CD14-positive monocyte (primary cell): ENCODE measurements around the gene GRIN2A. TPM values are rescaled to one million over a fixed set of nuclear protein-coding genes. Genes with fewer than 3 reads are reported as not detected.

Experiments
- DNase-seq, 3 donors: peaks; one replicate each; pipeline ENCODE4 v3.0.0-alpha.2; 2011 to 2022
- H2AFZ ChIP-seq: 2 replicates; pipeline ENCODE4 v1.6.0; 2012; ENCODE audit warnings: mild to moderate bottlenecking, low read depth, low read length, inconsistent platforms; ENCODE audit not compliant: insufficient read depth, poor library complexity, severe bottlenecking
- H3K27ac ChIP-seq, 2 donors: 1 replicate in 1 of 2; 2 replicates in 1 of 2; pipeline ENCODE4 v1.5.1; 2012 to 2013; ENCODE audit warnings: low read length in 2 of 2, control low read depth in 1 of 2, inconsistent platforms in 1 of 2, low read depth in 1 of 2, mild to moderate bottlenecking in 1 of 2
- H3K27me3 ChIP-seq, 2 donors: one replicate each; pipeline versions ENCODE4 v1.6.0 to v1.6.1; 2011 to 2013; ENCODE audit warnings: low read length in 2 of 2; ENCODE audit not compliant: control insufficient read depth in 2 of 2, insufficient read depth in 2 of 2
- H3K36me3 ChIP-seq, 2 donors: replicated peaks in 1 of 2; 1 replicate in 1 of 2; 2 replicates in 1 of 2; pipeline versions ENCODE4 v1.5.1 to v1.6.1; 2012 to 2013; ENCODE audit warnings: low read length in 2 of 2, control low read depth in 1 of 2, inconsistent platforms in 1 of 2, mild to moderate bottlenecking in 1 of 2; ENCODE audit not compliant: insufficient read depth in 2 of 2, control insufficient read depth in 1 of 2
- H3K4me1 ChIP-seq, 2 donors: 1 replicate in 1 of 2; 2 replicates in 1 of 2; pipeline versions ENCODE4 v1.5.1 to v1.6.1; 2012 to 2013; ENCODE audit warnings: low read length in 2 of 2, control low read depth in 1 of 2, inconsistent platforms in 1 of 2, mild to moderate bottlenecking in 1 of 2, moderate library complexity in 1 of 2; ENCODE audit not compliant: insufficient read depth in 2 of 2, control insufficient read depth in 1 of 2
- H3K4me2 ChIP-seq: replicated peaks from 2 replicates; pipeline ENCODE3; 2012; ENCODE audit warnings: low read length, moderate library complexity, mild to moderate bottlenecking; ENCODE audit not compliant: poor library complexity, severe bottlenecking; ENCODE audit errors: extremely low read depth
- H3K4me3 ChIP-seq, 3 experiments: fragments of 200-600 bp in 1 of 3; sonication (generic) in 1 of 3; replicated peaks in 1 of 3; 1 replicate in 2 of 3; 2 replicates in 1 of 3; pipeline ENCODE4 v1.5.1; 2011 to 2013; ENCODE audit warnings: low read length in 3 of 3, mild to moderate bottlenecking in 3 of 3, control low read depth in 2 of 3, low read depth in 2 of 3, inconsistent platforms in 1 of 3, moderate library complexity in 1 of 3
- H3K79me2 ChIP-seq: 2 replicates; pipeline ENCODE4 v1.6.0; 2012; ENCODE audit warnings: mild to moderate bottlenecking, control low read depth, inconsistent platforms, low read length, moderate library complexity; ENCODE audit not compliant: insufficient read depth
- H3K9ac ChIP-seq: 2 replicates; pipeline ENCODE4 v1.6.0; 2017; ENCODE audit warnings: low read length, mild to moderate bottlenecking; ENCODE audit not compliant: insufficient read depth, poor library complexity, severe bottlenecking
- H3K9me3 ChIP-seq, 2 donors: replicated peaks in 1 of 2; 1 replicate in 1 of 2; 2 replicates in 1 of 2; pipeline versions ENCODE4 v1.5.1 to v1.6.1; 2012 to 2013; ENCODE audit warnings: low read length in 2 of 2, control low read depth in 1 of 2; ENCODE audit not compliant: control insufficient read depth in 1 of 2, insufficient read depth in 1 of 2
- H4K20me1 ChIP-seq: 2 replicates; pipeline ENCODE4 v1.6.0; 2012; ENCODE audit warnings: mild to moderate bottlenecking, low read length, control low read depth, moderate library complexity; ENCODE audit not compliant: insufficient read depth
- H3K27ac Mint-ChIP-seq, 7 donors: one replicate each; pipeline ENCODE4 v1.8.0; 2020; ENCODE audit warnings: mild to moderate bottlenecking in 7 of 7, mixed read lengths in 7 of 7, moderate library complexity in 6 of 7, inconsistent platforms in 2 of 7
- H3K27me3 Mint-ChIP-seq, 3 donors: one replicate each; pipeline ENCODE4 v1.8.0; 2021 to 2022; ENCODE audit warnings: low read depth in 3 of 3, mild to moderate bottlenecking in 3 of 3, mixed read lengths in 3 of 3, moderate library complexity in 3 of 3, inconsistent platforms in 1 of 3
- H3K36me3 Mint-ChIP-seq, 2 donors: one replicate each; pipeline ENCODE4 v1.8.0; 2020; ENCODE audit warnings: mixed read lengths in 2 of 2, inconsistent platforms in 1 of 2, mild to moderate bottlenecking in 1 of 2
- H3K4me1 Mint-ChIP-seq: one replicate; pipeline ENCODE4 v1.8.0; 2020; ENCODE audit warnings: mild to moderate bottlenecking, mixed read lengths
- H3K4me3 Mint-ChIP-seq, 2 donors: one replicate each; pipeline ENCODE4 v1.8.0; 2020; ENCODE audit warnings: mild to moderate bottlenecking in 2 of 2, mixed read lengths in 2 of 2, moderate library complexity in 1 of 2
- H3K9me3 Mint-ChIP-seq, 7 donors: one replicate each; pipeline ENCODE4 v1.8.0; 2020 to 2022; ENCODE audit warnings: mixed read lengths in 7 of 7, mild to moderate bottlenecking in 6 of 7, moderate library complexity in 6 of 7, inconsistent platforms in 2 of 7
- CTCF ChIP-seq: fragments of 200-600 bp; IDR thresholded peaks from one replicate; pipeline ENCODE4 v1.8.0; 2022; ENCODE audit warnings: antibody characterized with exemption, mild to moderate bottlenecking
- WGBS: methylation state at CpG from one replicate; pipeline ENCODE4 v1.1.5; 2013; ENCODE audit warnings: missing lambda C conversion rate; ENCODE audit not compliant: insufficient coverage; 5-methylcytosine and 5-hydroxymethylcytosine counted together
- intact Hi-C, 2 donors: fragments of 100-400 bp; cut with micrococcal nuclease; formaldehyde crosslinking; loops; one replicate each; pipeline versions ENCODE4 v1.15.0 to v1.15.1; 2023
- polyA plus RNA-seq, 3 donors: library from polyadenylated mRNA; depleted of rRNA in 1 of 3; unstranded in 2 of 3; stranded (reverse) in 1 of 3; fragments of 300-500 nt in 2 of 3; fragments of >200 nt in 1 of 3; fragmentation: Illumina TruSeq in 2 of 3; gene quantifications; 1 replicate in 2 of 3; 2 replicates in 1 of 3; pipeline ENCODE4 v1.2.3, GENCODE V29; 2012 to 2021

The GRIN2A gene
- polyA plus RNA-seq, 3 donors = not detected

- no CpG with 5 or more reads among the region's 4 CpGs for WGBS
- Histone ChIP-seq H3K9ac (no peak overlapping the region), H3K4me1 (no peaks in the 10 kb centered on the region), H2AFZ (no peak overlapping the region), H3K79me2 (no peaks in the 10 kb centered on the region), H3K36me3 (no peaks in the 10 kb centered on the region), H3K27me3 (no peaks in the 10 kb centered on the region), H3K4me2 (no peak overlapping the region), H3K27ac (no peak overlapping the region), H3K9me3 (no peaks in the 10 kb centered on the region), H3K4me3 (no peak overlapping the region), H4K20me1 (no peaks in the 10 kb centered on the region)
- peaks cover 0 to 5% (median 0%) of the 10 kb centered on the region in 7 donors for H3K9me3 Mint-ChIP-seq
- TF ChIP-seq CTCF = no peak
- no peak overlapping the region for H3K4me3 Mint-ChIP-seq
- no peaks in the 10 kb centered on the region for H3K36me3 Mint-ChIP-seq
- intact Hi-C loops = no loop called here
- H3K27me3 Mint-ChIP-seq = peaks cover 0 to 2% (median 0%) of the 10 kb centered on the region in 3 donors
- no peak for DNase-seq
- H3K4me1 Mint-ChIP-seq = no peaks in the 10 kb centered on the region
- no peak overlapping the region for H3K27ac Mint-ChIP-seq
Measured at GRCh38 chr16:9969580-9969979, 212.6 kb downstream of the GRIN2A start.

- Mint-ChIP-seq H3K9me3 (peaks cover 0 to 5% (median 0%) of the 10 kb centered on the region in 7 donors), H3K27me3 (peaks cover 0 to 1% (median 0%) of the 10 kb centered on the region in 3 donors), H3K27ac (no peak overlapping the region), H3K36me3 (no peaks in the 10 kb centered on the region), H3K4me1 (no peaks in the 10 kb centered on the region), H3K4me3 (no peak overlapping the region)
- Histone ChIP-seq H3K4me3 (no peak overlapping the region), H3K79me2 (no peaks in the 10 kb centered on the region), H3K9ac (no peak overlapping the region), H3K27me3 (no peaks in the 10 kb centered on the region), H3K36me3 (no peaks in the 10 kb centered on the region), H3K27ac (no peak overlapping the region), H4K20me1 (no peaks in the 10 kb centered on the region), H2AFZ (no peak overlapping the region), H3K4me2 (no peak overlapping the region), H3K4me1 (no peaks in the 10 kb centered on the region), H3K9me3 (no peaks in the 10 kb centered on the region)
- no peak for DNase-seq
- WGBS = 96% methylated on average over 4 of the region's 9 CpGs
- intact Hi-C loops = no loop called here
- no peak for TF ChIP-seq CTCF
Measured at GRCh38 chr16:9966569-9967157, 215.6 kb downstream of the GRIN2A start.
